Activated naive CD4-positive, alpha-beta T cell treated with anti-CD3 and anti-CD28 coated beads, Interleukin-2, amount 10 ng/mL, durations not matched to agents 7 days and 5 days (primary cell): ENCODE data around the gene ORC3.

Source experiments
- CTCF ChIA-PET: fragments of 350-600 bp; sonication (Branson Sonifier 250); formaldehyde crosslinking; loops from one replicate; lab custom pipeline; 2021; ENCODE audit warnings: antibody characterized with exemption; lab: Charles Lee
- DNase-seq: peaks from one replicate; pipeline ENCODE4 v3.0.0-alpha.2; 2020
- H3K27ac Mint-ChIP-seq: one replicate; pipeline ENCODE4 v1.8.0; 2021; ENCODE audit warnings: mild to moderate bottlenecking, moderate library complexity, mixed read lengths
- H3K27me3 Mint-ChIP-seq: one replicate; pipeline ENCODE4 v1.8.0; 2021; ENCODE audit warnings: mild to moderate bottlenecking, mixed read lengths
- H3K36me3 Mint-ChIP-seq: one replicate; pipeline ENCODE4 v1.8.0; 2021; ENCODE audit warnings: mixed read lengths
- H3K4me1 Mint-ChIP-seq: one replicate; pipeline ENCODE4 v1.8.0; 2021; ENCODE audit warnings: mixed read lengths
- H3K4me3 Mint-ChIP-seq: one replicate; pipeline ENCODE4 v1.8.0; 2021; ENCODE audit warnings: mild to moderate bottlenecking, moderate library complexity, mixed read lengths
- H3K9me3 Mint-ChIP-seq: one replicate; pipeline ENCODE4 v1.8.0; 2021; ENCODE audit warnings: mixed read lengths

The ORC3 gene

DNA sequence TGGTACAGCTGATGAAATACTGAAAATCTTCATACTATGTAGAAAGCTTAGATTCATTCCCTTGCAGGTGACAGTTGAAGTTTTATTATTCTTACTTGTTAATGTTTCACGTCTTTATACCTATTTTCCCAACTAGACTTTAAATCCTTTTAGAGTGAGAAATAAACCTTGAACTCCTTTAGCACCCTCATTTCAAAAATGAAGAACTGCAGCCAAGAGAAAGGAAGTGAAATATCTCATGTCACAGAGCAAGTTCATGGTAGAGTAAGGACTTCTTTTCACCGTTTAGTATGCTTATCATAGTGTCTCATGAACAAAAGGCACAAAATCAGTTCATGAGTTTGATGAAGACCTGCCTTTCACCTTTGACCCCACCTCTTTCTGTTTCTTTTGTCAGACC is 38.5 kb downstream of the ORC3 start:
- Mint-ChIP-seq H3K9me3 (no peaks in the 10 kb centered on the region), H3K4me1 (no peaks in the 10 kb centered on the region), H3K4me3 (no peak overlapping the region), H3K27me3 (no peaks in the 10 kb centered on the region), H3K36me3 (peaks cover 33% of the 10 kb centered on the region), H3K27ac (no peak overlapping the region)
- DNase-seq, result no peak
- CTCF ChIA-PET, result no interaction called here

DNA sequence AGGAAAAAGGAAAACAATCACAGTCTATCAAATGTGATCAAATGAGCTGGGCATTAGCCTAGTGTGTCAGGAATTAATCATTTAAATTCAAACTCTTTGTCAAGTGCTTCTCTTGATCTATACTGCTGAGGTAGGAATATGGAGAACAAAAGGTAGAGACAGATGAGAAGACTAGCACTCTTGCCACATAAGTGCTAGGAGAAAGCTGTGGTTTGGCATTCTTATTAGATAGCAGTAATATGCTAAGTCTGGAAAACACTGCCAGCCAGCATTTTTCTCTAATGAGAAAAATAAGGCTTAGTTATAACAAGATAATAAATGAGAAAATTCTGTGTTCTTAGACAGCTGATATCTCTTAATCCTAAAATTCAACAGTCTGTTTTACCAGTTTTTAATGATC is 38.9 kb downstream of the ORC3 start:
- H3K27ac Mint-ChIP-seq, result no peak overlapping the region
- peaks cover 31% of the 10 kb centered on the region for H3K36me3 Mint-ChIP-seq
- H3K4me1 Mint-ChIP-seq, result no peaks in the 10 kb centered on the region
- H3K9me3 Mint-ChIP-seq, result no peaks in the 10 kb centered on the region
- CTCF ChIA-PET, result no interaction called here
- no peak for DNase-seq
- H3K27me3 Mint-ChIP-seq, result no peaks in the 10 kb centered on the region
- H3K4me3 Mint-ChIP-seq, result no peak overlapping the region

DNA sequence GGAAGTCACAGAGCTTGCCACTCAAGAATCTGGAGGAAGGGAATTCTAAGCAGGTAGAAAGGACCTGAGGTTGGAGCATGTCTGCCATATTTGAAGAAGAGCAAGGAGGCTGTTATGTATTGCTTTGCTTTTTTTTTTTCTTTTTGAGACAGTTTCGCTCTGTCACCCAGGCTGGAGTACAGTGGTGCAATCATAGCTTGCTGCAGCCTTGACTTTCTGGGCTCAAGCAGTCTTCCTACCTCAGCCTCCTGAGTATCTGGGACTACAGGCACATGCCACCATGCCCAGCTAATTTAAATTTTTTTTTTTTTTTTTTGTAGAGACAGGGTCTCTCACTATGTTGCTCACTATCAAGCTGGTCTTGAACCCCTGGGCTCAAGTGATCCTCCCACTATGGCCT is 40.8 kb downstream of the ORC3 start:
- DNase-seq, result no peak
- H3K36me3 Mint-ChIP-seq, result peaks cover 19% of the 10 kb centered on the region
- H3K27ac Mint-ChIP-seq, result no peak overlapping the region
- CTCF ChIA-PET, result no interaction called here
- H3K9me3 Mint-ChIP-seq, result no peaks in the 10 kb centered on the region
- no peak overlapping the region for H3K4me3 Mint-ChIP-seq
- no peaks in the 10 kb centered on the region for H3K4me1 Mint-ChIP-seq
- H3K27me3 Mint-ChIP-seq, result no peaks in the 10 kb centered on the region

DNA sequence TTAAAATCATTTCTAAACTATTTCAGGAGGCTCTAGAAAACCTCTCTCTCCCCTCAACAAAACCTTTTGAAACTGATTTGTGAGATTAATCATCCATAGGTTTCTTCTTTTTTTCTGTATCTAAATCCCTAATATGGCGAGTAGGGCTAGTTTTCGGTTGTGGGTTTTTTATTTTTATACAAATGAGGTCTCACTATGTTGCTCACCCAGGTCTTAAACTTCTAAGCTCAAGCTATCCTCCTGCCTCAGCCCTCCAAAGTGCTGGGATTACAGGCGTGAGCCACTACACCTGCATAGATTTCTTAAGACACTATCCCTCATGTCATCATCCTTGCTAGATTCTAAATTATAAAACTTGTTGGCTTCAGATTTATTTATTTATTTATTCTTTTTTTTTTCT is 43.9 kb downstream of the ORC3 start:
- Mint-ChIP-seq H3K27me3 (no peaks in the 10 kb centered on the region), H3K36me3 (peaks cover 23% of the 10 kb centered on the region), H3K4me1 (no peaks in the 10 kb centered on the region), H3K27ac (no peak overlapping the region), H3K4me3 (no peak overlapping the region), H3K9me3 (no peaks in the 10 kb centered on the region)
- CTCF ChIA-PET, result no interaction called here
- no peak for DNase-seq

DNA sequence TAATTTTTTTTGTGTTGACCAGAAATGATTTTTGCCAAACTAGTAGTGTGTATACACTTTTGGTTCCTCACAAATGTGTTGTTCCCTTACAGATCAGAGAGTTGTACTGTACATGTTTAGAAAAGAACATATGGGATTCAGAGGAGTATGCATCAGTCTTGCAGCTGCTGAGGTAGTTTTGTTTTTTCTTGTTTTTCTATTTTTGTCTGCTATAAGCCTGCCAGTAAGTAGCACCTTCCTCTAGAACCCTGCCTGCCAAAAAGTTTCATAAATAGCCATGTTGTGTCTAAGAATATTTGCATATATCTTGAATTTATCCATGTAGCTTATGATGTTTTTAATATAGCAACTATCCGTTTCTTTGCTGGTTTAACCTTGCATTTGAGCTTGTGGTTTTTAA is 46.4 kb downstream of the ORC3 start:
- Mint-ChIP-seq H3K9me3 (no peaks in the 10 kb centered on the region), H3K36me3 (peaks cover 24% of the 10 kb centered on the region), H3K4me3 (no peak overlapping the region), H3K27me3 (no peaks in the 10 kb centered on the region), H3K27ac (no peak overlapping the region), H3K4me1 (peaks cover 9% of the 10 kb centered on the region)
- CTCF ChIA-PET, result no interaction called here
- DNase-seq, result no peak

DNA sequence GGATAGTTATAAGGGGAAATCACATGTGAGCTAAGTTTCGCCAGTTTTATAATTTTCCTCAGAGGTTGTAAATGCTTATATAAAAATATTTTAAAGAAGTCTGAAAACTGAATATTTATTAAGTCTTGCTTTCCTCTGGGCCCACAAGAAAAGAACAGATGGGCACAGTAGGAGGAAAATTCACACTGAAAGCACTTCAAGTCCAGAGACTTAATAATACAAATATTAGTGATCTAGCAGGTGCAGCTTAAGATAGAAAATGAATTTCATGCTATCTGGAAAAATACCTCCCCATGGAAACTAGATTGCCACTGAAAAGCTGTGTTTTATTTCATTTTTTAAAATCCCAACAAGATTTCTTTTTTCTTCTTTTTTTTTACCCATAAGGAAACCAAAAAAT is 47.2 kb downstream of the ORC3 start:
- Mint-ChIP-seq H3K27me3 (no peaks in the 10 kb centered on the region), H3K36me3 (peaks cover 24% of the 10 kb centered on the region), H3K9me3 (no peaks in the 10 kb centered on the region), H3K4me3 (no peak overlapping the region), H3K27ac (no peak overlapping the region), H3K4me1 (peaks cover 11% of the 10 kb centered on the region)
- CTCF ChIA-PET, result no interaction called here
- no peak for DNase-seq

DNA sequence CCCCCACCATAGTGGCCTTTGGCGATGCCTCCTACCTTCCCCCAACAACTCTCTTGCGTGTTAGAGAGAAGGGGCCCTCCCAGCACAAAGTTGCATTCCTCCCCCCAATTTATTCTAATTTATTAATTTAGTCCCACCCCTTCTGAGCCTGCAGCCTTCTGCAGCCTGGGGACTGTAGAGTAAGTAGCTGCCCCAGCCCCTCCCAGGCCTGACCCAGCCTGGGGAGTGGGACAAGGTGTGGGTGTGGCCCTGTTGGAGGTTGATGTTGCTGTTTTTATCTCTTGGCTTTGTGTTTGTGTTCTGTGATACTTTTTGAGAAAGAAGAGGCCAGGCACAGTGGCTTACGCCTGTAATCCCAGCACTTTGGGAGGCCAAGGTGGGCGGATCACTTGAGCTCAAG is 49.4 kb downstream of the ORC3 start:
- CTCF ChIA-PET, result no interaction called here
- H3K36me3 Mint-ChIP-seq, result peaks cover 23% of the 10 kb centered on the region
- H3K4me3 Mint-ChIP-seq, result no peak overlapping the region

DNA sequence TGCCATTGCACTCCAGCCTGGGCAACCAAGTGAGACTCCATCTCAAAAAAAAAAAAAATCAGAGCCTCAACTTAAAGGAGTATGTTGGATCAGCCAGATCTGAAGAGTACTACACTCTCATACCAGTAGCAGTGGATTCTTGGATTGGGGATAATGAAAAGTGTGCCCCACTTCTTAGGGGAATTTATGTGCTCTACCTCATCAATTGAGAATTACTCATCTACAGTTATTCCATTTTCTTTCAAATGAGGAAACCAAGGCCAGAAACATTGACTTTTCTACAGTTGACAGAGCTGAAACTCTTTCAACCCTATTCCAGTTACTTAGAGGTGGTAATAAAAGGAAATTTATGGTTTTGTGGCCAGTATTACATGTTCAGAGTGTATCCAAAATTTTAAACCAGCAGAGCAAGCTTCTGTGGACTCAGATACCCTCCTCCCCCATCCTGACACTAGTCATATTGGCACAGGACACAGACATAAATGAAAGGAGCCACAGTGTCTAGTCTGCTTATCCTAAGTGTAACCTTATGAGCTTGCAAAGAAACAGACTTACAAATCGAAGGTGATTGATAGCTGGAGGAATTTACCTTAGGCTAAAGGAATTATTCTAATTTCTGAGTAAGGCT is 51.2 kb downstream of the ORC3 start:
- no peak for DNase-seq
- H3K27ac Mint-ChIP-seq, result no peak overlapping the region

More for the DNA sequence above, 49.4 kb downstream of the ORC3 start:
- no peak for DNase-seq
- Mint-ChIP-seq H3K27ac (no peak overlapping the region), H3K9me3 (no peaks in the 10 kb centered on the region), H3K27me3 (no peaks in the 10 kb centered on the region), H3K4me1 (peaks cover 12% of the 10 kb centered on the region)

DNA sequence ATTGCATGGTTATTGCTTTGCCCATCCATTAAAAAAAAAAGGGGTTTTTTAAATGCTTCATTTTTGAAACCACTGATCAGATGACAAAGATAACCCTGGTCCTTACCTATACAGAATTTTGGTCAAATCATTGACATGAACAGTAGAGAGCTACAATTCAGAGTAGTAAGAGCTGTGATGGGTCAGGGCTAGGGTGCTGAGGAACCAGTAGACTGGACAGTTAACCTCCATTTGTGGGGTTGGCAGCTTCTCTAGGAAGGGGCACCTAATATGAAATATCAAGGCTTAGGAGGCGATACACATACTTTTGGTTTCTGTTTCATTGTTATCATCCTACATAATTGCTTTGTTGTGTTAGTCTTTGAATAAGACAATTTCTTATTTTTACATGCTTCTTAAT is 55.1 kb downstream of the ORC3 start:
- peaks cover 20% of the 10 kb centered on the region for H3K36me3 Mint-ChIP-seq
- peak overlapping the region; percentile 92 for H3K27ac Mint-ChIP-seq
- peak; percentile 25 for DNase-seq
- H3K4me3 Mint-ChIP-seq, result peak overlapping the region; percentile 64
- CTCF ChIA-PET, result interaction anchor here (0.6 kb wide), 1 partner anchor 12 kb away, joined by 3 read pairs; no protein-coding TSS in a partner anchor
- peaks cover 29% of the 10 kb centered on the region for H3K4me1 Mint-ChIP-seq
- H3K27me3 Mint-ChIP-seq, result no peaks in the 10 kb centered on the region
- H3K9me3 Mint-ChIP-seq, result no peaks in the 10 kb centered on the region

More for the DNA sequence above, 51.2 kb downstream of the ORC3 start:
- CTCF ChIA-PET, result interaction anchor here (1.1 kb wide), 1 partner anchor 11 kb away, joined by 4 read pairs; no protein-coding TSS in a partner anchor
- Mint-ChIP-seq H3K27me3 (no peaks in the 10 kb centered on the region), H3K4me3 (no peak overlapping the region), H3K9me3 (no peaks in the 10 kb centered on the region), H3K4me1 (peaks cover 25% of the 10 kb centered on the region), H3K36me3 (peaks cover 23% of the 10 kb centered on the region)

DNA sequence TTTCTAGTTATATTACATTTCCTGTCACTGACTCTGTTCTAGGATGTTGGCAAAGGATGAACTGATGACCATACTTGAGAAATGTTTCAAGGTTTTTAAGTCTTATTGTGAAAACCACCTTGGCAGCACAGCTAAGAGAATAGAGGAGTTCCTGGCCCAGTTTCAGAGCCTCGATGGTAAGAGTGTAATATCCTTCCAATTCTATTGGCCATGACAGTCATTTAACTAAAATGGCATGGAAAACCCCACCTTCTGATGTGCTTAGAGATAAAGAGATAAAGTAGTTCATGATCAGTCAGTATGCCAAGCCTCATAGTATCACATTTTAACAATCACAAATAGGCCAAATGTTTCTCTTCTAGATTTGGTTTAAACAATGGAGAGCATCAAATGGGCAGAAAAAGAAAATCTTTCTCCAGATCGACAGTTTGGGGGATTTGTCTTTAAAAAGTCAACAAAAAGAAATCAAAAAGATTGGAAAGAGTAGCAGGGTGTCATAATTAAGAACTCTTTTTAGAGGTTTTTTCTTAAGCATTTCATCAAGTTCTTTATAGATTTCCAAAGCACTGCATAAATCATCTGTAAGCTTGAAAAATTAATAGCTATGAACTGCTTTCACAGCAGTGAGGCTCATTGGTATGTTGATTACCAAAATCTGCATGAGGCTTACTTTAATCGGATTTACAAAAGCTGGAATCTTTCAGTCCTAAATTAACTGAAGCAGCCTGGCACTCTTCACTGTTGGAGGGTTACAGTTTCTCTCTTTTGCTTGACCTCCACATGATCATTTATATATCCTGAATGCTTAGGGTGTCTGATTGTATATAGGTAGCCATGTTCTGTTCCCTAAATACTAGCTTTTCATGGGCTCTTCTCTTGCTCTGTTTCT is 63.4 kb downstream of the ORC3 start:
- Mint-ChIP-seq H3K36me3 (peaks cover 36% of the 10 kb centered on the region), H3K27me3 (no peaks in the 10 kb centered on the region), H3K9me3 (no peaks in the 10 kb centered on the region), H3K4me1 (peaks cover 42% of the 10 kb centered on the region), H3K27ac (peak overlapping the region; percentile 64), H3K4me3 (no peak overlapping the region)
- DNase-seq, result no peak
- CTCF ChIA-PET, result no interaction called here

DNA sequence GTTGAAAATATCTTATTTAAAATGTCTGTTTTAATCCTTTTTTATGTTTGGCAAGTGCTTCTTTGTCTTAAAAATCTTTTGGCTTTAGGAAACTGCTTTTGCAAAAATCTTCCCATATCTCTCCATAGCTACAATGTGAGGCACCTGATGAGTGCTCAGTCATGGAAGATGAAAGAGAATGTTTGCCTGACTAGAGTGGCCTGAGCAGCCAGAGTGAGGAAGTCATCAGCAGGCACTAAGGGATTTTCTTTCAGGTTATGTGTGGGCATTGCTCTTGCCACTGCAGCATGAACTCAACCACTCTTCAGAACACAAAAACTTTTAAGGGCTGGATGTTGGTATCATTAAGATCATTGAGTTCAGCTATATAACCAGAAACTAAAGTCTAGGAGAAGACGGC is 64.2 kb downstream of the ORC3 start:
- no peaks in the 10 kb centered on the region for H3K27me3 Mint-ChIP-seq
- H3K9me3 Mint-ChIP-seq, result no peaks in the 10 kb centered on the region
- peaks cover 38% of the 10 kb centered on the region for H3K36me3 Mint-ChIP-seq
- H3K4me3 Mint-ChIP-seq, result no peak overlapping the region
- peaks cover 46% of the 10 kb centered on the region for H3K4me1 Mint-ChIP-seq
- CTCF ChIA-PET, result no interaction called here
- no peak for DNase-seq
- H3K27ac Mint-ChIP-seq, result no peak overlapping the region

DNA sequence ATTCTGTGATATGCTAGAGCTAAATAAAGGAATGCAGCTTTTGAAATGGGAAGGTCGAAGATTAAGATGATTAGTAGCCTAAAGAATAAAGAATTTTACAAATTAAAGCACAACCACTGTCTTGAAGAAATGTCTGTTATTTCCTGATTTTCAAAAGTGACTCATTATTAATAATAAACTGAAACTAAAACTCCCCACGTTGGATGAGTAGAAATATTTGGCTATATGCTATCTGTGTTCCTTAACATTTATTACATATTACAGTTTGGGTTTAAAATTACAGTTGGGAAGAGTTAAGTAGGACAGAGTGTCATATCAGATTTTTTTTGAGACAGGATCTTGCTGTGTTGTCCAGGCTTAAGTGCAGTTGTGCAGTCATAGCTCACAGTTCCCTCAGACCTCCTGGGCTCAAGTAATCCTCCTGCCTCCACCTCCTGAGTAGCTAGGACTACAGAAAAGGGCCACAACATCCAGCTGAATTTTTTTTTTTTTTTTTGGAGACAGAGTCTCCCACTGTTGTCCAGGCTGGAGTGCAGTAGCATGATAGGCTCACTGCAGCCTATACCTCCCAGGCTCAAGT is 65.0 kb downstream of the ORC3 start:
- CTCF ChIA-PET, result no interaction called here
- H3K4me3 Mint-ChIP-seq, result no peak overlapping the region
- peak overlapping the region; percentile 33 for H3K27ac Mint-ChIP-seq
- H3K36me3 Mint-ChIP-seq, result peaks cover 45% of the 10 kb centered on the region
- no peak for DNase-seq
- no peaks in the 10 kb centered on the region for H3K9me3 Mint-ChIP-seq
- peaks cover 46% of the 10 kb centered on the region for H3K4me1 Mint-ChIP-seq
- no peaks in the 10 kb centered on the region for H3K27me3 Mint-ChIP-seq

DNA sequence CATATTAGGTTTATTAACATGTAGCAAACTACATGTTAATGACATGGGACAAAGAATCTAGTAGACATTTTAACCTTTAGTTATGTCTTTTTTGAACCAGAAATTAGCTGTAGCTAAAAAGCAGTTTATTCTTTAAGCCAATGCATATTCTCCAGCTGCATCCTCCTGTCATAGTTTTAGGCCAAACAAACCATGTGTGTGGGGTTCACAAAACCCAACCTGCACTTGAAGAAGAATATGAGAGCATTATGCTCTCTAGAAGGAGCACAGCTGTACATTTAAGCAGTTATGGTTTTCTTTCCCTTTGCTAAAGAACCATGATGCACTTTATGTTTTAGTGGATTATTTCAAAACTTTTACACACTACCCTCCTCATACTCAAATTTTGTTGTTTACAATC is 65.9 kb downstream of the ORC3 start:
- no peak overlapping the region for H3K27ac Mint-ChIP-seq
- no peak overlapping the region for H3K4me3 Mint-ChIP-seq
- CTCF ChIA-PET, result interaction anchor here (1.0 kb wide), 1 partner anchor 67 kb away, joined by 3 read pairs; no protein-coding TSS in a partner anchor
- peaks cover 52% of the 10 kb centered on the region for H3K36me3 Mint-ChIP-seq
- H3K9me3 Mint-ChIP-seq, result no peaks in the 10 kb centered on the region
- no peaks in the 10 kb centered on the region for H3K27me3 Mint-ChIP-seq
- no peak for DNase-seq
- peaks cover 46% of the 10 kb centered on the region for H3K4me1 Mint-ChIP-seq

DNA sequence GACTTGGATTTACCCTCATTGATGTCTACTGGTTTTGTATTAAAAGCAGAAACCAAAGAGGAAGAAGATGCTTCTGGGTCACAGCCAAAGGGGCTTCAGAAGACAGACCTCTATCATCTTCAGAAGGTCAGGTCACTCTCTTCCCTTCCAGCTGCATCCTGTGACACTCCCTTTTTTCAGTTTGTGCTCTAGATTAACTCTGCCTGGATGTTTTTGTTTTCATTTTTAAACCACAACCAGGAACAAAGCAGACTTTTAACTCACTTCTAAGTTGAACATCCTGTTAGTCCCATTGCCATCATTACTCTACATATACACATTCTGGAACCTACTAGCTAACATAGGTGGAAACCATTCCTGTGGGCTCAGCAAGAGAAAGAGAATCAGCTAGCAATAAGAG is 66.9 kb downstream of the ORC3 start:
- CTCF ChIA-PET, result interaction anchor here (0.6 to 1.0 kb wide), 3 partner anchors 12 to 141 kb away, joined by 3 read pairs; no protein-coding TSS in a partner anchor
- Mint-ChIP-seq H3K27me3 (no peaks in the 10 kb centered on the region), H3K36me3 (peaks cover 59% of the 10 kb centered on the region), H3K27ac (peak overlapping the region; percentile 71), H3K4me3 (no peak overlapping the region), H3K9me3 (no peaks in the 10 kb centered on the region), H3K4me1 (peaks cover 46% of the 10 kb centered on the region)
- peak; percentile 41 for DNase-seq
